IMR-90 (cell line): ENCODE data around the gene SCAMP1. TPM values are rescaled to one million over a fixed set of nuclear protein-coding genes. Genes with fewer than 3 reads are reported as not detected.

ENCODE experiments used
- ATAC-seq: fragments of 200-7000 bp; cut with Tn5 transposase; 2 replicates; pipeline ENCODE4 v1.9.1; 2020; ENCODE audit warnings: low read depth, mild to moderate bottlenecking, moderate library complexity
- BruUV-seq: library from RNA; stranded (reverse); fragments of 400-500 nt; replicated peaks from 2 replicates; lab custom pipeline; 2021; lab: Mats Ljungman, UMichigan
- CTCF ChIA-PET: fragments of 300-600 bp; formaldehyde crosslinking; extraction: SDS; loops from one replicate; lab custom pipeline; 2021; ENCODE audit warnings: antibody characterized with exemption; lab: Yijun Ruan, JAX
- POLR2A ChIA-PET: fragments of 300-600 bp; sonication (Branson Sonifier 250); formaldehyde crosslinking; loops from one replicate; lab custom pipeline; 2022; ENCODE audit warnings: antibody characterized with exemption; ENCODE audit not compliant: unreplicated experiment; lab: Charles Lee
- DNase-seq: peaks from one replicate; pipeline ENCODE4 v3.0.0; 2013
- H2AFZ ChIP-seq: replicated peaks from 2 replicates; pipeline ENCODE3; 2013; ENCODE audit warnings: low read length, mild to moderate bottlenecking; ENCODE audit not compliant: poor library complexity
- H2AK5ac ChIP-seq: 2 replicates; pipeline ENCODE4 v1.6.1; 2013; ENCODE audit warnings: low read depth, low read length, inconsistent platforms
- H2AK9ac ChIP-seq: replicated peaks from 2 replicates; pipeline ENCODE3; 2013; ENCODE audit warnings: mild to moderate bottlenecking, low read depth, low read length, moderate library complexity; ENCODE audit not compliant: poor library complexity
- H2BK120ac ChIP-seq: 2 replicates; pipeline ENCODE4 v1.6.1; 2013; ENCODE audit warnings: low read depth, low read length, inconsistent platforms
- H2BK15ac ChIP-seq: 3 replicates; pipeline ENCODE4 v1.6.1; 2013; ENCODE audit warnings: low read depth, low read length, inconsistent platforms
- H2BK20ac ChIP-seq: 2 replicates; pipeline ENCODE4 v1.6.1; 2013; ENCODE audit warnings: low read depth, mild to moderate bottlenecking, inconsistent platforms, low read length, moderate library complexity
- H2BK5ac ChIP-seq: 2 replicates; pipeline ENCODE4 v1.6.1; 2013; ENCODE audit warnings: mild to moderate bottlenecking, low read depth, low read length, inconsistent platforms; ENCODE audit not compliant: poor library complexity, severe bottlenecking
- H3K14ac ChIP-seq: replicated peaks from 2 replicates; pipeline ENCODE4 v1.6.1; 2013; ENCODE audit warnings: low read depth, low read length, inconsistent platforms
- H3K18ac ChIP-seq: 2 replicates; pipeline ENCODE4 v1.6.1; 2013; ENCODE audit warnings: low read depth, low read length, control low read depth
- H3K23ac ChIP-seq: 2 replicates; pipeline ENCODE4 v1.6.1; 2013; ENCODE audit warnings: low read depth, low read length, inconsistent platforms
- H3K27ac ChIP-seq: 2 replicates; pipeline ENCODE4 v1.5.1; 2013; ENCODE audit warnings: mild to moderate bottlenecking, control low read depth, low read length; ENCODE audit not compliant: insufficient read depth
- H3K27me3 ChIP-seq: 2 replicates; pipeline ENCODE4 v1.6.1; 2013; ENCODE audit warnings: low read length; ENCODE audit not compliant: control insufficient read depth, insufficient read depth
- H3K36me3 ChIP-seq: 2 replicates; pipeline ENCODE4 v1.6.1; 2013; ENCODE audit warnings: low read length, mixed read lengths; ENCODE audit not compliant: control insufficient read depth, insufficient read depth
- H3K4ac ChIP-seq: 2 replicates; pipeline ENCODE4 v1.6.1; 2013; ENCODE audit warnings: low read depth, low read length, inconsistent platforms
- H3K4me1 ChIP-seq: 2 replicates; pipeline ENCODE4 v1.6.1; 2013; ENCODE audit warnings: low read length, mixed read lengths; ENCODE audit not compliant: control insufficient read depth, insufficient read depth
- H3K4me2 ChIP-seq: 2 replicates; pipeline ENCODE4 v1.6.1; 2013; ENCODE audit warnings: low read depth, mild to moderate bottlenecking, control low read depth, low read length, moderate library complexity
- H3K4me3 ChIP-seq: 2 replicates; pipeline ENCODE4 v1.5.1; 2013; ENCODE audit warnings: low read depth, mild to moderate bottlenecking, control low read depth, low read length, moderate library complexity; ENCODE audit not compliant: insufficient read depth
- H3K56ac ChIP-seq: 2 replicates; pipeline ENCODE4 v1.6.1; 2013; ENCODE audit warnings: low read length, inconsistent platforms; ENCODE audit not compliant: insufficient read depth; ENCODE audit errors: extremely low read depth
- H3K79me1 ChIP-seq, 2 experiments: 2 replicates each; pipeline ENCODE4 v1.6.1; 2013; ENCODE audit warnings: low read length in 2 of 2, inconsistent platforms in 1 of 2, low read depth in 1 of 2
- H3K9ac ChIP-seq: 2 replicates; pipeline ENCODE4 v1.6.1; 2013; ENCODE audit warnings: low read depth, low read length, control low read depth
- H3K9me1 ChIP-seq: 2 replicates; pipeline ENCODE4 v1.6.1; 2013; ENCODE audit warnings: low read length, inconsistent platforms; ENCODE audit not compliant: insufficient read depth
- H3K9me3 ChIP-seq: 2 replicates; pipeline ENCODE4 v1.6.1; 2013; ENCODE audit warnings: low read length; ENCODE audit not compliant: control insufficient read depth, insufficient read depth
- H4K20me1 ChIP-seq: 2 replicates; pipeline ENCODE4 v1.6.1; 2013; ENCODE audit warnings: low read length, inconsistent platforms; ENCODE audit not compliant: insufficient read depth
- H4K5ac ChIP-seq: 2 replicates; pipeline ENCODE4 v1.6.1; 2013; ENCODE audit warnings: mild to moderate bottlenecking, low read depth, low read length, control low read depth
- H4K8ac ChIP-seq, 2 experiments: 2 replicates each; pipeline ENCODE4 v1.6.1; 2013; ENCODE audit warnings: low read depth in 2 of 2, low read length in 2 of 2, control low read depth in 1 of 2, inconsistent platforms in 1 of 2
- H4K91ac ChIP-seq: 2 replicates; pipeline ENCODE4 v1.6.1; 2013; ENCODE audit warnings: low read depth, low read length, inconsistent platforms; ENCODE audit not compliant: insufficient read depth
- CEBPB ChIP-seq: IDR thresholded peaks from 2 replicates; pipeline ENCODE4 v1.6.1; 2012; ENCODE audit warnings: low read depth, low read length, improper control_type of control experiment
- CHD1 ChIP-seq: IDR thresholded peaks from 2 replicates; pipeline ENCODE4 v1.6.1; 2012; ENCODE audit warnings: low read depth, low read length, improper control_type of control experiment
- FOS ChIP-seq: fragments of 150-350 bp; IDR thresholded peaks from 2 replicates; pipeline ENCODE4 v1.6.1; 2016; ENCODE audit warnings: low read depth, low read length
- MAFK ChIP-seq: IDR thresholded peaks from 2 replicates; pipeline ENCODE4 v1.6.1; 2012; ENCODE audit warnings: low read depth, low read length, improper control_type of control experiment
- MAZ ChIP-seq: IDR thresholded peaks from 2 replicates; pipeline ENCODE4 v1.6.1; 2012; ENCODE audit warnings: low read depth, mild to moderate bottlenecking, low read length, improper control_type of control experiment, moderate library complexity, borderline replicate concordance
- MXI1 ChIP-seq: IDR thresholded peaks from 2 replicates; pipeline ENCODE4 v1.6.1; 2012; ENCODE audit warnings: low read depth, mild to moderate bottlenecking, low read length, moderate library complexity, borderline replicate concordance
- NFE2L2 ChIP-seq: fragments of 150-350 bp; IDR thresholded peaks from 2 replicates; pipeline ENCODE4 v1.6.1; 2016; ENCODE audit warnings: low read depth, mild to moderate bottlenecking, low read length
- POLR2A ChIP-seq: IDR thresholded peaks from 2 replicates; pipeline ENCODE4 v1.6.1; 2012; ENCODE audit warnings: mild to moderate bottlenecking, low read depth, low read length
- RAD21 ChIP-seq: IDR thresholded peaks from 2 replicates; pipeline ENCODE4 v1.6.1; 2012; ENCODE audit warnings: low read length, improper control_type of control experiment
- RCOR1 ChIP-seq: IDR thresholded peaks from 2 replicates; pipeline ENCODE4 v1.6.1; 2012; ENCODE audit warnings: mild to moderate bottlenecking, low read length, improper control_type of control experiment; ENCODE audit not compliant: insufficient replicate concordance
- RFX5 ChIP-seq: IDR thresholded peaks from 2 replicates; pipeline ENCODE4 v1.8.0; 2012; ENCODE audit warnings: low read depth, mild to moderate bottlenecking, low read length, moderate library complexity
- SMC3 ChIP-seq: fragments of 150-350 bp; IDR thresholded peaks from 2 replicates; pipeline ENCODE4 v1.6.1; 2016; ENCODE audit warnings: low read depth, mild to moderate bottlenecking, antibody characterized with exemption, low read length, moderate library complexity
- WGBS, 2 experiments: methylation state at CpG; one replicate each; pipeline versions ENCODE4 v1.1.5 to v1.1.7; 2013; ENCODE audit warnings: missing lambda C conversion rate in 2 of 2; ENCODE audit not compliant: insufficient read length in 1 of 2; ENCODE audit errors: extremely low coverage in 2 of 2; 5-methylcytosine and 5-hydroxymethylcytosine counted together
- dilution Hi-C: fragments of 300-500 bp; cut with HindIII; formaldehyde crosslinking; loops from one replicate; pipeline ENCODE4 v1.14.3; 2018; ENCODE audit warnings: low sequenced_read_pairs; ENCODE audit not compliant: unreplicated experiment
- in situ Hi-C: fragments of 300-500 bp; cut with MboI; formaldehyde crosslinking; loops from 3 replicates; pipeline ENCODE4 v1.14.3; 2019; ENCODE audit warnings: low sequenced_read_pairs, inconsistent platforms, mixed read lengths
- intact Hi-C: fragments of 100-400 bp; cut with micrococcal nuclease; formaldehyde crosslinking; loops from 2 replicates; pipeline ENCODE4 v1.10.0; 2022
- polyA plus RNA-seq, 3 experiments: library from polyadenylated mRNA; depleted of rRNA; stranded (reverse); fragments of >200 nt; gene quantifications; 2 replicates each; pipeline ENCODE4 v1.2.3, GENCODE V29; 2012; ENCODE audit warnings: low replicate concordance in 1 of 3
- total RNA-seq: library from RNA; depleted of rRNA; stranded (reverse); fragments of >200 nt; gene quantifications from 2 replicates; pipeline ENCODE4 v1.2.3, GENCODE V29; 2012
- TF ChIP-seq, protein P1 (sequence below): fragments of 150-350 bp; IDR thresholded peaks from 2 replicates; pipeline ENCODE4 v1.6.1; 2016; ENCODE audit warnings: low read depth, mild to moderate bottlenecking, low read length, moderate library complexity, borderline replicate concordance

The SCAMP1 gene
- total and polyA plus RNA-seq, 2 of the 4 experiments (the other 2 are of a cell fraction): 13.5 to 114 TPM

DNA sequence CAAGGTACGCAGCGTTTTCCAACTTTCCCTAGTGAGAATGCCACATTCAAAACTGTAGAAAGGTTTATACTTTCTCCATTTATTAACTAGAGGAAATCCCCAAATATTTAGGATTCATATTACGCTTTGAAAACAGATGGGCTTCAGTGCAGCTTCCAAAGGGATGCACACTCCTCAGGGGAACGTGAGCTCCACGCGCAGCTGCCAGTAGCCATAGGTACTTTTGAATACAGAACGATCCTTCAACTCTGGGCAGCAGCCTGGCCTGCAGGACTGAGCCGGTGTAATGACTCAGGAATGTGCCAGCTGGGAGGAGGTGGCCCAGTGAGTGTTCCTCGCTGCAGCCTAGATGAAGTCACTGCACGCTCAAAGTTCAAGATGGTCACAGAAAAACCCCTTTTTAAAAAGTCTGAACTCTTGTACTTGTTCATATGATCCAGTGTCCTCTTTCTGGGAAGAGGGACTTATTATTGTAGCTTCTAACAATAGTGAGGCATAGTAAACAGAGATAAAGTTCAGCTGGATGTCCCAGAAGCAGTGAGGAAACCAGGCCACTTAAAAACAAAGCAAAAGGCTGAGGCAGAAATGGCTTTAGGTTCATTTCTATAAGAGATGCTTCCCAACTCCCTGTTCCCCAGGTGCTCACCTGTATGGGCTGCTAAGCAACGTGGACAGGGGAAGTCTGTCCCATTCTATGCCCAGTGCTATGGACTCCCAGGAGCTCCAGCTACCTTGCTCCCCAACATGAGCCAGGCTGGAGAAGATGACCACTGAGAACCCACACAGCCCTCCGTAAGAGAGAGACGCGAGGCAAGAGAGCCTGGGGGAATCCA lies 158.2 kb downstream of the SCAMP1 start (continued):
- TF ChIP-seq SMC3 (no peak), NFE2L2 (peak; percentile 45; the same call in 1 of the 2 replicates), MXI1 (no peak; the same call in 1 of the 2 replicates)

DNA sequence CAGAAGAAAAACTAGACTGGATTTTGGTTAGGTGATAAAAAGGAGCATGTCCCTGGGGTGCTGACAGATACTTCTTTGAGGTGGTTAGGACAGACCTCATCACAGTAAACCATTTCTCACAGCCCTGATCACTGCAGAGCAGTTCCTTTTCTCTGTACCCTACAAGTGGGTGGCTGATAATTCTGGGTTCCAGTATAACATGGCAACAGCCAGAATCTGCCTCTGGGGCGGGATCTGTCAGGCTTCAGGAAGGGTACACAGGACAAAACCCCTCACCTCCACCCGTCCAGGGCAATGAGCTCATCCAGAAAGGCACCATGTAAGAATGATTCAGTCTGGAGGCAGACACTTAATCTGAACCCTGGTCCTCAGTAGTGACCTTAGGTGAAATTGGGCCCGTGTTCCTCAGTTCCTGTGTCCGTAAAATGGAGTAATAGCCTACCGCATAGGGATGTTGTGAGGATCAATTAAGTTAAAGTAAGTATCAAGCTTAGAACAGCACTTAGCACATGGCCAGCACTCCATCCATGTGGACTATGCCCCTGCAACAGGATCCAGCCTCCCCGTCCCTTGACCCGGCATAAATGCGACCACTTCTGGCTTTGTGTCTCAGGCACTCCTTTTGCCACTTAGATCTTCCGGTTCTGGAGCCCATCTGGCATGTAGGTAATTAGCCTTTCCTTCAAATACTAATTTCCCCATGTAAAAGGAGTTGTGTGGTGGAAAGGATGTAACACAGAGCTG lies 159.0 kb downstream of the SCAMP1 start:
- Histone ChIP-seq H2BK120ac (peak overlapping the region; percentile 85), H3K36me3 (peaks cover 4% of the 10 kb centered on the region; the same call in 1 of the 2 replicates), H3K4me3 (no peak overlapping the region), H3K23ac (peak overlapping the region; percentile 82), H4K5ac (peak overlapping the region; percentile 80), H3K18ac (peak overlapping the region; percentile 91), H3K27ac (peak overlapping the region; percentile 82), H3K9me1 (peaks cover 15% of the 10 kb centered on the region), H2BK20ac (peak overlapping the region; percentile 91), H3K79me1 (peaks cover 17 to 44% of the 10 kb centered on the region in 2 experiments), H2BK5ac (peak overlapping the region; percentile 80), H3K4me1 (peaks cover 19% of the 10 kb centered on the region), H3K4me2 (peak overlapping the region; percentile 39; the same call in 1 of the 2 replicates), H3K9me3 (no peaks in the 10 kb centered on the region), H2AFZ (peak overlapping the region; percentile 55), H3K4ac (peak overlapping the region; percentile 91), H2BK15ac (peak overlapping the region; percentile 73), H3K27me3 (no peaks in the 10 kb centered on the region), H4K91ac (peak overlapping the region; percentile 89), H2AK5ac (peak overlapping the region; percentile 90), H4K8ac (peak overlapping the region; percentile 64 to 74; a peak in 3 of 4 replicates), H3K14ac (peak overlapping the region; percentile 84), H3K56ac (peak overlapping the region; percentile 75; the same call in 1 of the 2 replicates), H2AK9ac (peak overlapping the region; percentile 75), H4K20me1 (peaks cover 9% of the 10 kb centered on the region; the same call in 1 of the 2 replicates), H3K9ac (peak overlapping the region; percentile 38)
- peak; percentile 9 for ATAC-seq
- no peak for DNase-seq
- POLR2A ChIA-PET: no interaction called here
- dilution Hi-C loops: no loop called here
- in situ Hi-C loops: no loop called here
- CTCF ChIA-PET: no interaction called here
- BruUV-seq: no TSS peak
- no CpG with 5 or more reads among the region's 9 CpGs for WGBS, 2 experiments
- intact Hi-C loops: no loop called here
- TF ChIP-seq MAZ (no peak), RAD21 (no peak), SMC3 (no peak), RFX5 (no peak), POLR2A (no peak), FOS (no peak), CEBPB (no peak), MXI1 (no peak), CHD1 (no peak), RCOR1 (no peak), MAFK (no peak), NFE2L2 (no peak)
- TF ChIP-seq, protein P1, sequence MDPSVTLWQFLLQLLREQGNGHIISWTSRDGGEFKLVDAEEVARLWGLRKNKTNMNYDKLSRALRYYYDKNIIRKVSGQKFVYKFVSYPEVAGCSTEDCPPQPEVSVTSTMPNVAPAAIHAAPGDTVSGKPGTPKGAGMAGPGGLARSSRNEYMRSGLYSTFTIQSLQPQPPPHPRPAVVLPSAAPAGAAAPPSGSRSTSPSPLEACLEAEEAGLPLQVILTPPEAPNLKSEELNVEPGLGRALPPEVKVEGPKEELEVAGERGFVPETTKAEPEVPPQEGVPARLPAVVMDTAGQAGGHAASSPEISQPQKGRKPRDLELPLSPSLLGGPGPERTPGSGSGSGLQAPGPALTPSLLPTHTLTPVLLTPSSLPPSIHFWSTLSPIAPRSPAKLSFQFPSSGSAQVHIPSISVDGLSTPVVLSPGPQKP: no peak
